ENCODE results near the gene HOXB3.
"Not testable (repeated sequence)": the region's sequence is repeated elsewhere in the genome, so short reads cannot be mapped to it uniquely, and the experiment has no call there.

The HOXB3 gene

GRCh38 chr17:48509708-48510107, 80.3 kb downstream of the HOXB3 start:
- H3K27ac Mint-ChIP-seq: peak overlapping the region; percentile 46
- CTCF ChIA-PET: interaction anchor here (1.0 kb wide), 1 partner anchor 17 kb away, joined by 3 read pairs; no protein-coding TSS in a partner anchor
- DNase-seq, H3K4me3 Mint-ChIP-seq, H3K36me3 Mint-ChIP-seq, H3K9me3 Mint-ChIP-seq: not testable (repeated sequence)
- peaks cover 80% of the 10 kb centered on the region for H3K4me1 Mint-ChIP-seq
- peaks cover 24% of the 10 kb centered on the region for H3K27me3 Mint-ChIP-seq

- H3K27me3 Mint-ChIP-seq: peaks cover 45% of the 10 kb centered on the region
- CTCF ChIA-PET: interaction anchor here (0.6 to 1.4 kb wide), 7 partner anchors 9 to 198 kb away, joined by 3 to 6 read pairs (median 3); no protein-coding TSS in a partner anchor
- H3K27ac Mint-ChIP-seq: peak overlapping the region; percentile 21
- DNase-seq: no peak
- no peak overlapping the region for H3K4me3 Mint-ChIP-seq
- H3K9me3 Mint-ChIP-seq: no peaks in the 10 kb centered on the region
- H3K36me3 Mint-ChIP-seq: peaks cover 2% of the 10 kb centered on the region
- peaks cover 51% of the 10 kb centered on the region for H3K4me1 Mint-ChIP-seq
Observed at GRCh38 chr17:48506246-48506645, 83.8 kb downstream of the HOXB3 start.

- CTCF ChIA-PET: interaction anchor here (0.6 to 1.4 kb wide), 9 partner anchors 9 to 212 kb away, joined by 3 to 6 read pairs (median 3); no protein-coding TSS in a partner anchor
Observed at GRCh38 chr17:48505788-48506187, 84.3 kb downstream of the HOXB3 start.

GRCh38 chr17:48504953-48505352, 85.1 kb downstream of the HOXB3 start:
- CTCF ChIA-PET: interaction anchor here (1.3 to 2.3 kb wide), 3 partner anchors 12 to 88 kb away, joined by 5 to 9 read pairs (median 5); no protein-coding TSS in a partner anchor
- DNase-seq: no peak
- H3K9me3 Mint-ChIP-seq: no peaks in the 10 kb centered on the region
- peaks cover 39% of the 10 kb centered on the region for H3K4me1 Mint-ChIP-seq
- no peak overlapping the region for H3K27ac Mint-ChIP-seq
- peaks cover 57% of the 10 kb centered on the region for H3K27me3 Mint-ChIP-seq
- no peak overlapping the region for H3K4me3 Mint-ChIP-seq
- H3K36me3 Mint-ChIP-seq: peaks cover 2% of the 10 kb centered on the region

More at GRCh38 chr17:48505788-48506187, 84.3 kb downstream of the HOXB3 start:
- DNase-seq: peak; percentile 70
- peak overlapping the region; percentile 64 for H3K27ac Mint-ChIP-seq
- H3K4me3 Mint-ChIP-seq: no peak overlapping the region
- no peaks in the 10 kb centered on the region for H3K9me3 Mint-ChIP-seq
- peaks cover 50% of the 10 kb centered on the region for H3K27me3 Mint-ChIP-seq
- peaks cover 46% of the 10 kb centered on the region for H3K4me1 Mint-ChIP-seq
- peaks cover 2% of the 10 kb centered on the region for H3K36me3 Mint-ChIP-seq

DNA sequence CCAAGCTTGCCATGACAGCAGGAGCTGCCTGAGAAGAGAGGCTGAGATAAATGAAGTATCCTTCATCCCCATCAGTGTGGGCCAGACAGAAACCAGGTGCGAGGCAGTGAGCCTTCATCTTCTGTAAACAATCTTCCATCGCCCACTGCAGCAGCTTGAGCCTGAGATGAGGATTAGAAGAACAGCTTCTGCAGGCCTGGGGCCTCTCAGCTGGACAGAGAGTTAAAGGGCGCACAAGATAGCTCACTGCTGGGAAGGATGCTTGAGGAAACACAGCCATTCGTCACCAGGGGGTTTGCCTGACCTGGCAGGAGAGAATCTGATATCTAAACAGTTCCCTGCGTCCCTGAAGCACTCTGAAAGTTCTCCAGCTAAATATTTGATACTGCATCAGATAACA, 86.3 kb downstream of the HOXB3 start:
- H3K4me1 Mint-ChIP-seq: peaks cover 37% of the 10 kb centered on the region
- H3K9me3 Mint-ChIP-seq: no peaks in the 10 kb centered on the region
- peaks cover 68% of the 10 kb centered on the region for H3K27me3 Mint-ChIP-seq
- CTCF ChIA-PET: interaction anchor here (0.6 to 2.3 kb wide), 4 partner anchors 11 to 401 kb away, joined by 4 to 9 read pairs (median 5); no protein-coding TSS in a partner anchor
- no peak overlapping the region for H3K27ac Mint-ChIP-seq
- no peak for DNase-seq
- H3K36me3 Mint-ChIP-seq: no peaks in the 10 kb centered on the region
- H3K4me3 Mint-ChIP-seq: no peak overlapping the region

- no peak for DNase-seq
- peaks cover 77% of the 10 kb centered on the region for H3K27me3 Mint-ChIP-seq
- CTCF ChIA-PET: interaction anchor here (1.9 to 2.3 kb wide), 2 partner anchors 10 to 90 kb away, joined by 5 to 9 read pairs; no protein-coding TSS in a partner anchor
- H3K4me1 Mint-ChIP-seq: peaks cover 34% of the 10 kb centered on the region
- no peaks in the 10 kb centered on the region for H3K9me3 Mint-ChIP-seq
- H3K36me3 Mint-ChIP-seq: no peaks in the 10 kb centered on the region
- H3K4me3 Mint-ChIP-seq: no peak overlapping the region
- no peak overlapping the region for H3K27ac Mint-ChIP-seq
Observed at GRCh38 chr17:48502901-48503300, 87.1 kb downstream of the HOXB3 start.

GRCh38 chr17:48502312-48502711, 87.7 kb downstream of the HOXB3 start:
- no peak for DNase-seq
- Mint-ChIP-seq H3K27ac (no peak overlapping the region), H3K9me3 (no peaks in the 10 kb centered on the region), H3K27me3 (peaks cover 82% of the 10 kb centered on the region), H3K4me1 (peaks cover 31% of the 10 kb centered on the region), H3K4me3 (no peak overlapping the region), H3K36me3 (no peaks in the 10 kb centered on the region)
- CTCF ChIA-PET: interaction anchor here (1.8 kb wide), 1 partner anchor 88 kb away, joined by 6 read pairs; the partner anchor contains the start of gene HOXB3

GRCh38 chr17:48500435-48501426, 89.3 kb downstream of the HOXB3 start:
- peaks cover 77% of the 10 kb centered on the region for H3K27me3 Mint-ChIP-seq
- no peak overlapping the region for H3K4me3 Mint-ChIP-seq
- H3K27ac Mint-ChIP-seq: no peak overlapping the region
- CTCF ChIA-PET: interaction anchor here (1.2 to 1.8 kb wide), 3 partner anchors 9 to 90 kb away, joined by 3 to 8 read pairs (median 6); partner anchors contain the start of gene HOXB3
- H3K9me3 Mint-ChIP-seq: no peaks in the 10 kb centered on the region
- DNase-seq: no peak
- no peaks in the 10 kb centered on the region for H3K36me3 Mint-ChIP-seq
- H3K4me1 Mint-ChIP-seq: peaks cover 18% of the 10 kb centered on the region

DNA sequence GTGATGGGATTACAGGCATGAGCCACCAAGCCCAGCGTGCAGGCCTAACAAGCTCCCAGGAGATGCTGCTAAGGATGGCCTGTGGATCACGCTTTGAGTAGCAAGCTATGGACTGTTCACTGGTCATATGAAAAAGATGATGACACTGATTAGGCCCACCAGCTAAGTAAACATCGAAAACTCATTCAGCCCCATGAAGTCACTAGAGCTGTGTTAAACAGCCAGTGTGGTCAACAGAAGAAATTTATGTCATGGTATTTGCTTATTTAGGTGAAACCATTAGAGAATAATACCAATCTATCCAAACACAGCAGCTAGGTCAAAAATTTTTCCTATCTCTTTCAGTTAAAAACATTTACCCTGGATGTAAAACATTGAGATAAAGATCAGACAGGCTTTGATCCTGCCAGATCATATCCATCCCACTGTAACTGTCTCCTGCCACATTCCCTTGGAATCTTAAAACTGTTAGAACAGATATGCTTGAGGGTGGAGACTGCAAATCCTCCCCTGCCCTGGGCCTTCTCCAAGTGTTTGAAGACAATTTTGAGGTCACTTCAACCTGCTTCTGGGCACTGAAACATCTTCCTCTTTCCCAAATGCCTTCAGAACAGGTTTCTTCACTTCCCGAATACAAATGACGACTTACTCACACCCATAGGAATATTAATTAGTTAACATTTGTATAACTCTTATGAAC, 90.2 kb downstream of the HOXB3 start:
- H3K27ac Mint-ChIP-seq: no peak overlapping the region
- no peak overlapping the region for H3K4me3 Mint-ChIP-seq
- CTCF ChIA-PET: interaction anchor here (1.5 kb wide), 1 partner anchor 8 kb away, joined by 8 read pairs; no protein-coding TSS in a partner anchor
- no peaks in the 10 kb centered on the region for H3K9me3 Mint-ChIP-seq
- peaks cover 82% of the 10 kb centered on the region for H3K27me3 Mint-ChIP-seq
- no peaks in the 10 kb centered on the region for H3K36me3 Mint-ChIP-seq
- DNase-seq: no peak
- peaks cover 9% of the 10 kb centered on the region for H3K4me1 Mint-ChIP-seq

DNA sequence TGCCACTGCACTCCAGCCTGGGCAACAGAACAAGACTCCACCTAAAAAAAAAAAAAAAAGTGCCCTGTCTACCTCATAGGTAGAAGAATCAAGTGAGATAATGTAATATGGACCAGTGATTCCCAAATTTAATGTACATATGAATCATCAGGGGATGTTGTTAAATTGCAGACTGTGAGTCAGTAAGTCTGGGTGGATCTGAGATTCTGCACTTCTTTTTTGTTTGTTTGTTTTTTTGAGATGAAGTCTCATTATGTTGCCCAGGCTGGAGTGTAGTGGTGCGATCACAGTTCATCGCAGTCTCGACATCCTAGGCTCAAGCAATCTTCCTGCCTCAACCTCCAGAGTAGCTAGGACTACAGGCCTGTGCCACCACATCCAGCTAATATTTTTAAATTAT, 90.8 kb downstream of the HOXB3 start:
- Mint-ChIP-seq H3K27me3 (peaks cover 82% of the 10 kb centered on the region), H3K4me1 (peaks cover 3% of the 10 kb centered on the region), H3K9me3 (no peaks in the 10 kb centered on the region), H3K4me3 (no peak overlapping the region), H3K27ac (no peak overlapping the region), H3K36me3 (no peaks in the 10 kb centered on the region)
- CTCF ChIA-PET: no interaction called here
- no peak for DNase-seq
